ENCODE results near the gene UBL4A. TPM values are rescaled to one million over a fixed set of nuclear protein-coding genes. Genes with fewer than 3 reads are reported as not detected.

The UBL4A gene
- total and polyA plus RNA-seq, 2 of the 13 experiments (the other 11 are each of a cell fraction or from before 2014, with no cell fraction given), result 16.8 to 25.5 TPM

DNA sequence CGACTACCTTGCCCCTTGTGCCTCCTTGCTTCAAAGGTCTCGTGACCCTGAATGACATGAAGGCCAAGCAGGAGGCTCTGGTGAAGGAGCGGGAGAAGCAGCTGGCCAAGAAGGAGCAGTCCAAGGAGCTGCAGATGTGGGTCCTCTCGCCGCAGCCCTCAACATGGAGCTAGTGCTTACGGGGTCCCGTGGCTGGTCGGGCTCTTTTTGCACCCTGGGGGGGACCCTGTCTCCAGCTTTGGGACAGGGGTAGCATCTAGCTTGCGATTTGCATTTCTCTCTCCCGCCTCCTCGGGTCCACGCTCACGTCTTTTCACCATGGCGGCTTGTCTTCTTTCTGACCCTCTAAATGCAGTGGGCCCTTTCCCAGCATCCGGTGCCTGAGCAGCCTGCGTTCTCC, 40.6 kb downstream of the UBL4A start:
- no peak for FAIRE-seq
- BruUV-seq (replicated peaks), result no TSS peak
- no peaks in the 10 kb centered on the region for H3K27me3 ChIP-seq (ENCODE audit: control insufficient read depth in 1 of 2, insufficient read depth in 2 of 2, low read length in 2 of 2)
- in situ Hi-C loops (cut with HindIII; ENCODE audit: extremely low pct_ligation_motif_present, low pct_unique_long_range_greater_than_20kb) (no loop called here), intact Hi-C loops (cut with micrococcal nuclease; ENCODE audit: unreplicated experiment) (no loop called here)
- peaks cover 2% of the 10 kb centered on the region for H3K79me2 ChIP-seq (ENCODE audit: insufficient read depth, low read length)
- no peaks in the 10 kb centered on the region for H3K9me3 ChIP-seq (ENCODE audit: low read length)
- no peak overlapping the region for H3K9ac ChIP-seq (ENCODE audit: insufficient read depth, low read depth, low read length)
- no peak for DNase-seq (ENCODE audit: low spot score)
- peaks cover 0 to 2% of the 10 kb centered on the region in 2 experiments; a peak in 2 of 5 replicates for H3K36me3 ChIP-seq (replicated peaks in 1 of 2; ENCODE audit: control insufficient read depth in 1 of 2, insufficient read depth in 2 of 2, low read length in 2 of 2)
- TF ChIP-seq, protein P1, sequence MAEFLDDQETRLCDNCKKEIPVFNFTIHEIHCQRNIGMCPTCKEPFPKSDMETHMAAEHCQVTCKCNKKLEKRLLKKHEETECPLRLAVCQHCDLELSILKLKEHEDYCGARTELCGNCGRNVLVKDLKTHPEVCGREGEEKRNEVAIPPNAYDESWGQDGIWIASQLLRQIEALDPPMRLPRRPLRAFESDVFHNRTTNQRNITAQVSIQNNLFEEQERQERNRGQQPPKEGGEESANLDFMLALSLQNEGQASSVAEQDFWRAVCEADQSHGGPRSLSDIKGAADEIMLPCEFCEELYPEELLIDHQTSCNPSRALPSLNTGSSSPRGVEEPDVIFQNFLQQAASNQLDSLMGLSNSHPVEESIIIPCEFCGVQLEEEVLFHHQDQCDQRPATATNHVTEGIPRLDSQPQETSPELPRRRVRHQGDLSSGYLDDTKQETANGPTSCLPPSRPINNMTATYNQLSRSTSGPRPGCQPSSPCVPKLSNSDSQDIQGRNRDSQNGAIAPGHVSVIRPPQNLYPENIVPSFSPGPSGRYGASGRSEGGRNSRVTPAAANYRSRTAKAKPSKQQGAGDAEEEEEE (CRISPR knock-in tag; IDR thresholded peaks at IDR 0.05; ENCODE audit: borderline replicate concordance), result no peak
- TF ChIP-seq HNF4G (IDR thresholded peaks at IDR 0.05; ENCODE audit: borderline replicate concordance, low read depth, low read length) (no peak), HNF4G (CRISPR knock-in tag; IDR thresholded peaks at IDR 0.05; ENCODE audit: borderline replicate concordance, low read depth) (no peak), YEATS2 (CRISPR knock-in tag; IDR thresholded peaks at IDR 0.05; ENCODE audit: borderline replicate concordance) (no peak), ZNF446 (CRISPR knock-in tag; IDR thresholded peaks at IDR 0.05) (no peak), ZNF160 (CRISPR knock-in tag; IDR thresholded peaks at IDR 0.05) (no peak), ZNF354B (CRISPR knock-in tag; IDR thresholded peaks at IDR 0.05) (no peak), HMGXB4 (CRISPR knock-in tag; IDR thresholded peaks at IDR 0.05; ENCODE audit: borderline replicate concordance in 1 of 2, low read depth in 1 of 2) (no peak), ZNF609 (CRISPR knock-in tag; IDR thresholded peaks at IDR 0.05; ENCODE audit: borderline replicate concordance) (no peak)
- TF ChIP-seq, protein P2, sequence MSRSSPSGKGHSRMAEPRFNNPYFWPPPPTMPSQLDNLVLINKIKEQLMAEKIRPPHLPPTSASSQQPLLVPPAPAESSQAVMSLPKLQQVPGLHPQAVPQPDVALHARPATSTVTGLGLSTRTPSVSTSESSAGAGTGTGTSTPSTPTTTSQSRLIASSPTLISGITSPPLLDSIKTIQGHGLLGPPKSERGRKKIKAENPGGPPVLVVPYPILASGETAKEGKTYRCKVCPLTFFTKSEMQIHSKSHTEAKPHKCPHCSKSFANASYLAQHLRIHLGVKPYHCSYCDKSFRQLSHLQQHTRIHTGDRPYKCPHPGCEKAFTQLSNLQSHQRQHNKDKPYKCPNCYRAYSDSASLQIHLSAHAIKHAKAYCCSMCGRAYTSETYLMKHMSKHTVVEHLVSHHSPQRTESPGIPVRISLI (CRISPR knock-in tag; IDR thresholded peaks at IDR 0.05; ENCODE audit: borderline replicate concordance), result no peak
- H3K4me2 ChIP-seq (ENCODE audit: low read depth, low read length), result no peak overlapping the region
- WGBS (ENCODE audit: low lambda C conversion rate), result 97% methylated on average over 6 of the region's 16 CpGs
- CTCF ChIA-PET (ENCODE audit: low intra/inter-chr PET ratio, low total read pairs), result no interaction called here
- no peak for ATAC-seq
- POLR2A ChIA-PET, result interaction anchor here (1.3 kb wide), 2 partner anchors 45 to 81 kb away, joined by 3 to 4 read pairs; partner anchors contain the start of gene SLC10A3
- peaks cover 11% of the 10 kb centered on the region for H3K4me1 ChIP-seq (ENCODE audit: insufficient read depth, low read length)
- H3K27ac ChIP-seq (ENCODE audit: extremely low read length, insufficient read depth, low read length), result no peak overlapping the region
- no peak overlapping the region for H2AFZ ChIP-seq (ENCODE audit: low read length)
- no peaks in the 10 kb centered on the region for H4K20me1 ChIP-seq (ENCODE audit: insufficient read depth, low read length)
- H3K4me3 ChIP-seq (replicated peaks in 1 of 3; ENCODE audit: insufficient read depth in 1 of 3, low read depth in 2 of 3, low read length in 3 of 3), result no peak overlapping the region
